ENCODE results near the gene CDK8.
"Not testable (repeated sequence)": the region's sequence is repeated elsewhere in the genome, so short reads cannot be mapped to it uniquely, and the experiment has no call there.

- TF ChIP-seq CTCF, POLR2A, EP300 (IDR thresholded peaks at IDR 0.05): not testable (repeated sequence)
These were observed 58.1 kb downstream of the CDK8 start for GRCh38 chr13:26312019-26312418.

Data from tibial nerve (tissue), 4 donors.